CD8-positive, alpha-beta memory T cell (primary cell): Measurements from ENCODE around the gene PRR33. TPM values are rescaled to one million over a fixed set of nuclear protein-coding genes. Genes with fewer than 3 reads are reported as not detected.
"Not testable (repeated sequence)": the region's sequence is repeated elsewhere in the genome, so short reads cannot be mapped to it uniquely, and the experiment has no call there.

Source experiments
- CTCF ChIA-PET: fragments of 350-600 bp; sonication (Branson Sonifier 250); formaldehyde crosslinking; loops from one replicate; lab custom pipeline; 2021; ENCODE audit warnings: antibody characterized with exemption; lab: Charles Lee
- POLR2A ChIA-PET: fragments of 350-600 bp; sonication (Branson Sonifier 250); formaldehyde crosslinking; loops from one replicate; lab custom pipeline; 2021; ENCODE audit warnings: antibody characterized with exemption; lab: Charles Lee
- DNase-seq, 5 donors: peaks; one replicate each; pipeline versions ENCODE4 v3.0.0 to v3.0.0-alpha.2; 2020 to 2022; ENCODE audit warnings: mixed read lengths in 1 of 5
- H3K27ac ChIP-seq: one replicate; pipeline ENCODE4 v1.7.0; 2013; ENCODE audit warnings: low read depth, mild to moderate bottlenecking, low read length, moderate library complexity
- H3K27me3 ChIP-seq: 2 replicates; pipeline ENCODE4 v1.7.0; 2013; ENCODE audit warnings: low read length, mild to moderate bottlenecking; ENCODE audit not compliant: insufficient read depth, poor library complexity, severe bottlenecking
- H3K36me3 ChIP-seq: 2 replicates; pipeline ENCODE4 v1.7.0; 2013; ENCODE audit warnings: mild to moderate bottlenecking, low read length, moderate library complexity; ENCODE audit not compliant: insufficient read depth
- H3K4me1 ChIP-seq: 2 replicates; pipeline ENCODE4 v1.7.0; 2013; ENCODE audit warnings: mild to moderate bottlenecking, low read length, moderate library complexity; ENCODE audit not compliant: insufficient read depth
- H3K4me3 ChIP-seq: 2 replicates; pipeline ENCODE4 v1.7.0; 2013; ENCODE audit warnings: mild to moderate bottlenecking, low read length
- H3K9me3 ChIP-seq: 2 replicates; pipeline ENCODE4 v1.7.0; 2013; ENCODE audit warnings: mild to moderate bottlenecking, low read length
- H3K27ac Mint-ChIP-seq, 8 donors: one replicate each; pipeline ENCODE4 v1.8.0; 2020 to 2021; ENCODE audit warnings: mixed read lengths in 8 of 8, mild to moderate bottlenecking in 6 of 8, inconsistent platforms in 3 of 8, moderate library complexity in 3 of 8
- H3K27me3 Mint-ChIP-seq, 2 donors: one replicate each; pipeline ENCODE4 v1.8.0; 2020 to 2021; ENCODE audit warnings: mixed read lengths in 2 of 2, mild to moderate bottlenecking in 1 of 2, moderate library complexity in 1 of 2
- H3K36me3 Mint-ChIP-seq, 3 donors: one replicate each; pipeline ENCODE4 v1.8.0; 2020 to 2021; ENCODE audit warnings: mixed read lengths in 3 of 3, inconsistent platforms in 1 of 3, mild to moderate bottlenecking in 1 of 3
- H3K4me1 Mint-ChIP-seq, 3 donors: one replicate each; pipeline ENCODE4 v1.8.0; 2020 to 2021; ENCODE audit warnings: mixed read lengths in 3 of 3, inconsistent platforms in 1 of 3, mild to moderate bottlenecking in 1 of 3
- H3K4me3 Mint-ChIP-seq, 7 donors: one replicate each; pipeline ENCODE4 v1.8.0; 2020 to 2021; ENCODE audit warnings: mixed read lengths in 7 of 7, mild to moderate bottlenecking in 6 of 7, moderate library complexity in 4 of 7, inconsistent platforms in 2 of 7
- H3K9me3 Mint-ChIP-seq, 5 donors: one replicate each; pipeline ENCODE4 v1.8.0; 2020 to 2022; ENCODE audit warnings: mixed read lengths in 5 of 5, mild to moderate bottlenecking in 3 of 5, moderate library complexity in 2 of 5, inconsistent platforms in 1 of 5
- polyA plus RNA-seq: library from polyadenylated mRNA; unstranded; fragments of 300-500 nt; fragmentation: Illumina TruSeq; gene quantifications from one replicate; pipeline ENCODE4 v1.2.3, GENCODE V29; 2021
- total RNA-seq, 2 experiments: library from RNA; stranded (reverse); gene quantifications; one replicate each; pipeline ENCODE4 v1.2.3, GENCODE V29; 2021

PRR33 gene
- total and polyA plus RNA-seq, 3 experiments from 2014 or later = 0.17 TPM; not detected in 2

- H3K4me3 ChIP-seq = no peak overlapping the region
- no peaks in the 10 kb centered on the region for H3K27me3 Mint-ChIP-seq
- peak in 1 of 5 donors; percentile 45 for DNase-seq
- POLR2A ChIA-PET = no interaction called here
- no peaks in the 10 kb centered on the region for H3K9me3 Mint-ChIP-seq
- peak overlapping the region; percentile 76 to 93 (median 89) for H3K27ac Mint-ChIP-seq
- H3K27ac ChIP-seq = no peak overlapping the region
- H3K27me3 ChIP-seq = no peaks in the 10 kb centered on the region
- H3K36me3 Mint-ChIP-seq = peaks cover 0 to 16% (median 0%) of the 10 kb centered on the region in 3 donors
- CTCF ChIA-PET = interaction anchor here (1.0 to 2.1 kb wide), 2 partner anchors 54 to 264 kb away, joined by 3 to 5 read pairs; no protein-coding TSS in a partner anchor
- H3K36me3 ChIP-seq = peaks cover 36% of the 10 kb centered on the region
- peaks cover 22 to 56% (median 24%) of the 10 kb centered on the region in 3 donors for H3K4me1 Mint-ChIP-seq
- H3K9me3 ChIP-seq = no peaks in the 10 kb centered on the region
- H3K4me3 Mint-ChIP-seq = peak overlapping the region in 1 of 7 donors; percentile 86
- H3K4me1 ChIP-seq = peaks cover 39% of the 10 kb centered on the region
Measured at GRCh38 chr11:1887451-1888346, 4.0 kb downstream of the PRR33 start.

- DNase-seq = peak in 1 of 5 donors; percentile 23
- H3K36me3 Mint-ChIP-seq = peaks cover 0 to 15% (median 0%) of the 10 kb centered on the region in 3 donors
- H3K9me3 ChIP-seq, H3K27ac ChIP-seq, CTCF ChIA-PET, H3K4me3 Mint-ChIP-seq, H3K27me3 Mint-ChIP-seq, POLR2A ChIA-PET, H3K4me3 ChIP-seq, H3K27me3 ChIP-seq, H3K9me3 Mint-ChIP-seq: not testable (repeated sequence)
- peaks cover 17 to 50% (median 18%) of the 10 kb centered on the region in 3 donors for H3K4me1 Mint-ChIP-seq
- peak overlapping the region in 2 of 8 donors; percentile 17 to 28 for H3K27ac Mint-ChIP-seq
- H3K4me1 ChIP-seq = peaks cover 46% of the 10 kb centered on the region
- peaks cover 36% of the 10 kb centered on the region for H3K36me3 ChIP-seq
Measured at GRCh38 chr11:1886551-1886950, 5.1 kb downstream of the PRR33 start.

- Mint-ChIP-seq H3K27me3 (no peaks in the 10 kb centered on the region), H3K27ac (no peak overlapping the region)
- POLR2A ChIA-PET = no interaction called here
Measured at GRCh38 chr11:1884303-1884700, 7.4 kb downstream of the PRR33 start.

GRCh38 chr11:1883346-1884302 lies 8.1 kb downstream of the PRR33 start:
- ChIA-PET POLR2A (no interaction called here), CTCF (interaction anchor here (0.8 to 4.5 kb wide), 9 partner anchors 14 to 267 kb away, joined by 4 to 93 read pairs (median 9); partner anchors contain the start of genes LSP1 and SYT8)
- peak in 1 of 5 donors; percentile 39 for DNase-seq
- H3K4me1 ChIP-seq = peaks cover 16% of the 10 kb centered on the region
- H3K4me3 ChIP-seq = no peak overlapping the region
- Mint-ChIP-seq H3K27me3 (no peaks in the 10 kb centered on the region), H3K27ac (peak overlapping the region in 2 of 8 donors; percentile 31 to 88), H3K9me3 (no peaks in the 10 kb centered on the region), H3K4me1 (peaks cover 12 to 40% (median 23%) of the 10 kb centered on the region in 3 donors), H3K4me3 (no peak overlapping the region), H3K36me3 (peaks cover 0 to 17% (median 0%) of the 10 kb centered on the region in 3 donors)
- H3K9me3 ChIP-seq = no peaks in the 10 kb centered on the region
- H3K27ac ChIP-seq = no peak overlapping the region
- no peaks in the 10 kb centered on the region for H3K27me3 ChIP-seq
- peaks cover 36% of the 10 kb centered on the region for H3K36me3 ChIP-seq

More at GRCh38 chr11:1884303-1884700, 7.4 kb downstream of the PRR33 start:
- H3K9me3 Mint-ChIP-seq = no peaks in the 10 kb centered on the region
- H3K4me3 ChIP-seq = no peak overlapping the region
- H3K4me1 Mint-ChIP-seq = peaks cover 16 to 45% (median 28%) of the 10 kb centered on the region in 3 donors
- no peak overlapping the region for H3K27ac ChIP-seq
- peaks cover 0 to 17% (median 0%) of the 10 kb centered on the region in 3 donors for H3K36me3 Mint-ChIP-seq
- CTCF ChIA-PET = interaction anchor here (4.5 kb wide), 1 partner anchor 31 kb away, joined by 93 read pairs; the partner anchor contains the start of gene LSP1
- no peaks in the 10 kb centered on the region for H3K27me3 ChIP-seq
- H3K4me3 Mint-ChIP-seq = no peak overlapping the region
- no peaks in the 10 kb centered on the region for H3K9me3 ChIP-seq
- H3K36me3 ChIP-seq = peaks cover 36% of the 10 kb centered on the region
- DNase-seq = no peak
- H3K4me1 ChIP-seq = peaks cover 23% of the 10 kb centered on the region

GRCh38 chr11:1882265-1883238 lies 9.1 kb downstream of the PRR33 start:
- no peaks in the 10 kb centered on the region for H3K27me3 ChIP-seq
- DNase-seq = peak; percentile 59 to 83 (median 75)
- H3K9me3 ChIP-seq = no peaks in the 10 kb centered on the region
- H3K36me3 Mint-ChIP-seq = peaks cover 0 to 18% (median 0%) of the 10 kb centered on the region in 3 donors
- H3K9me3 Mint-ChIP-seq = no peaks in the 10 kb centered on the region
- H3K36me3 ChIP-seq = peaks cover 36% of the 10 kb centered on the region
- H3K27ac ChIP-seq = no peak overlapping the region
- H3K27me3 Mint-ChIP-seq = no peaks in the 10 kb centered on the region
- peaks cover 8% of the 10 kb centered on the region for H3K4me1 ChIP-seq
- H3K27ac Mint-ChIP-seq = peak overlapping the region in 1 of 8 donors; percentile 38
- no peak overlapping the region for H3K4me3 ChIP-seq
- peaks cover 3 to 33% (median 12%) of the 10 kb centered on the region in 3 donors for H3K4me1 Mint-ChIP-seq
- CTCF ChIA-PET = interaction anchor here (0.8 to 4.5 kb wide), 28 partner anchors 9 to 273 kb away, joined by 3 to 93 read pairs (median 6); partner anchors contain the start of genes LSP1, MRPL23, PRR33 and SYT8
- no peak overlapping the region for H3K4me3 Mint-ChIP-seq
- POLR2A ChIA-PET = interaction anchor here (0.6 to 1.2 kb wide), 3 partner anchors 65 to 269 kb away, joined by 3 to 5 read pairs (median 4); partner anchors contain the start of gene MRPL23

- POLR2A ChIA-PET = interaction anchor here (0.6 to 1.2 kb wide), 3 partner anchors 66 to 270 kb away, joined by 3 to 5 read pairs (median 4); partner anchors contain the start of gene MRPL23
- H3K36me3 ChIP-seq = peaks cover 36% of the 10 kb centered on the region
- no peaks in the 10 kb centered on the region for H3K27me3 ChIP-seq
- H3K4me3 Mint-ChIP-seq = no peak overlapping the region
- H3K27ac ChIP-seq = no peak overlapping the region
- no peaks in the 10 kb centered on the region for H3K9me3 ChIP-seq
- CTCF ChIA-PET = interaction anchor here (0.8 to 4.5 kb wide), 28 partner anchors 10 to 274 kb away, joined by 3 to 93 read pairs (median 6); partner anchors contain the start of genes LSP1, MRPL23, PRR33 and SYT8
- H3K27ac Mint-ChIP-seq = peak overlapping the region in 2 of 8 donors; percentile 12 to 87
- H3K4me3 ChIP-seq = no peak overlapping the region
- DNase-seq = peak in 1 of 5 donors; percentile 43
- H3K27me3 Mint-ChIP-seq = no peaks in the 10 kb centered on the region
- H3K4me1 ChIP-seq = peaks cover 8% of the 10 kb centered on the region
- H3K36me3 Mint-ChIP-seq = peaks cover 0 to 20% (median 0%) of the 10 kb centered on the region in 3 donors
- no peaks in the 10 kb centered on the region for H3K9me3 Mint-ChIP-seq
- H3K4me1 Mint-ChIP-seq = peaks cover 2 to 32% (median 11%) of the 10 kb centered on the region in 3 donors
Measured at GRCh38 chr11:1881442-1882264, 10.0 kb downstream of the PRR33 start.
